ENCODE measurements around the gene MT2A. TPM values are rescaled to one million over a fixed set of nuclear protein-coding genes. Genes with fewer than 3 reads are reported as not detected.

Gene MT2A
- total RNA-seq, 1 donor, result 114 TPM

DNA sequence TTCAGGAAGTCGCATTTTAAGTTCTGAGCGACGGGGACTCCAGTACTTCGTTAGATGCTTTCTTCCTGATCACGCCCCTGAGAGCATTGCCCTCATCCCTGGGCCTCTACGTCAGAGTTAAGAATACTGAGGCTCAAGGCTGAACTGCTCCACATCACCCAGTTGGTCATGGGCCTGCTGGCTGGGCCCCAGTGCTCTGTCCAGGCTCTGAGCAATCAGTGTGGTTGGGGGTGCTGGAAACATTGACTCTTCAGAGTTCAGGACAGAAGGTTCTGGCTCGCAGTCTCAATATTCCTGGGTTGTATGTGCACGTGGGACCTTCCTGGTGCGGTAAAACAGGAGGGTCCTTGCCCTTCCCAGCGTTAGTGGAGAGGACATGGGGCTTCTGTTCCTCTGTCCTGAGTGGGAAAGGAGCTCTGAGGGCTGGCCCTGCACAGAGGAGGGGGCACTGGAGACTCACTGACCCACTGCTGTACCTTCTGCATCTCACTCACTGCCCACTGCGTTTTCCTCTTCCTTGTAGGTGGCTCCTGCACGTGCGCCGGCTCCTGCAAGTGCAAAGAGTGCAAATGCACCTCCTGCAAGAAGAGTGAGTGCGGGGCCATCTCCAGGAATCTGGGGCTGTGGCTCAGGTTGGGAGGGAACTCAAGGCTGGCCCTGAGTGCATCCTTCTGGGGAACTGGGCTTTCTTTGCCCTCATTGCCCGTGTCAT is 17.7 kb downstream of the MT2A start:
- DNase-seq (ENCODE audit: low read depth), result peak; percentile 90
- TF ChIP-seq, protein P1, sequence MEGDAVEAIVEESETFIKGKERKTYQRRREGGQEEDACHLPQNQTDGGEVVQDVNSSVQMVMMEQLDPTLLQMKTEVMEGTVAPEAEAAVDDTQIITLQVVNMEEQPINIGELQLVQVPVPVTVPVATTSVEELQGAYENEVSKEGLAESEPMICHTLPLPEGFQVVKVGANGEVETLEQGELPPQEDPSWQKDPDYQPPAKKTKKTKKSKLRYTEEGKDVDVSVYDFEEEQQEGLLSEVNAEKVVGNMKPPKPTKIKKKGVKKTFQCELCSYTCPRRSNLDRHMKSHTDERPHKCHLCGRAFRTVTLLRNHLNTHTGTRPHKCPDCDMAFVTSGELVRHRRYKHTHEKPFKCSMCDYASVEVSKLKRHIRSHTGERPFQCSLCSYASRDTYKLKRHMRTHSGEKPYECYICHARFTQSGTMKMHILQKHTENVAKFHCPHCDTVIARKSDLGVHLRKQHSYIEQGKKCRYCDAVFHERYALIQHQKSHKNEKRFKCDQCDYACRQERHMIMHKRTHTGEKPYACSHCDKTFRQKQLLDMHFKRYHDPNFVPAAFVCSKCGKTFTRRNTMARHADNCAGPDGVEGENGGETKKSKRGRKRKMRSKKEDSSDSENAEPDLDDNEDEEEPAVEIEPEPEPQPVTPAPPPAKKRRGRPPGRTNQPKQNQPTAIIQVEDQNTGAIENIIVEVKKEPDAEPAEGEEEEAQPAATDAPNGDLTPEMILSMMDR (IDR thresholded peaks at IDR 0.05; ENCODE audit: insufficient read depth, low read length), result no peak
- H3K4me3 ChIP-seq (ENCODE audit: low read depth, low read length), result peak overlapping the region; percentile 81

DNA sequence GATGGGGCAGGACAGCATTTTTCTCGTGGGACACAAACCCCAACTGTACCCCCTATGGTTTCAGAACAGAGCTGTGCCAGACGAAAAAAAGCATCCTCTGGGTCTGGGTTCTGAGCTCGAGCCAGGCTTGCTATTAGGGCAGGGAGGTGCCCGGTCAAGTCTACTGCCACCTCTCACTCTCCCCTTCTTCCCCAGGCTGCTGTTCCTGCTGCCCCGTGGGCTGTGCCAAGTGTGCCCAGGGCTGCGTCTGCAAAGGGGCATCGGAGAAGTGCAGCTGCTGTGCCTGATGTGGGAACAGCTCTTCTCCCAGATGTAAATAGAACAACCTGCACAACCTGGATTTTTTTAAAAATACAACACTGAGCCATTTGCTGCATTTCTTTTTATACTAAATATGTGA is 18.3 kb downstream of the MT2A start:
- DNase-seq (ENCODE audit: low read depth), result no peak
- TF ChIP-seq, protein P1 (IDR thresholded peaks at IDR 0.05; ENCODE audit: insufficient read depth, low read length), result no peak
- H3K4me3 ChIP-seq (ENCODE audit: low read depth, low read length), result peak overlapping the region; percentile 81

DNA sequence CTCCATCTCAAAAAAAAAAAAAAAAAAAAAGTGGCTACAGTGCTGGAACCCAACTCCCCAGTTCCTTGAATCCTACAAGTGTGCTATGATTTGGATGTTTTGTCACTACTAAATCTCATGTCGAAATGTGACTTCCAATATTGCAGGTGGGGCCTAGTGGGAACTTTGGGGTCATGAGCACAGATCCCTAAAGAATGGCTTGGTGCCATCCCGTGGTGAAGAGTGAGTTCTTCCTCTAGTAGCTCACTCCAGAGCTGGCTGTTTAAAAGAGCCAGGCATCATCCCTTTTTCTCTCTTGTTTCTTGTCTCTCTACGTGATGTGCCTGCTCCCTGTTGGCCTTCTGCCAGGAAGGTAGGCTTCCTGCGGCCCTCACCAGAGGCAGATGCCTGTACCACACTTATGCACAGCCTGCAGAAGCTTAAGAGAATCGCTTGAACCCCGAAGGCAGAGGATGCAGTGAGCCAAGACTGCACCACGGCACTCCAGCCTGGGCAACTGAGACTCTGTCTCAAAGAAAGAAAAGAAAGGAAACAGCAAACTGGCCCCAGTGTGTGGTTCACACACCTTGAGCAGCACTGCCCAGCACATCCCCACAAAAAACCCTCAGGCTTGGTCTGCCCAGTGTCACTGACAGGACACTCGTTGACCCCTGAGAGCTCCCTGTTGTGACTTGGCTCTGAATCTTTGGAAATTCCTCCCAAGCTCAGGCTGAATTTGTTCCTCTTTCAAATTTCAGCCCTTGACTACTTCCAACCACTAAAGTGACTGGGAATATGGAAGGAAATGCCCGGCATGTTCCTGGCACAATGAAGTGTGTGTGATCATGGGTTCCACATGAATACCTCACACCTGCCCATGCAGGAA is 20.3 kb downstream of the MT2A start:
- TF ChIP-seq, protein P1 (IDR thresholded peaks at IDR 0.05; ENCODE audit: insufficient read depth, low read length), result no peak
- no peak for DNase-seq (ENCODE audit: low read depth)
- no peak overlapping the region for H3K4me3 ChIP-seq (ENCODE audit: low read depth, low read length)

DNA sequence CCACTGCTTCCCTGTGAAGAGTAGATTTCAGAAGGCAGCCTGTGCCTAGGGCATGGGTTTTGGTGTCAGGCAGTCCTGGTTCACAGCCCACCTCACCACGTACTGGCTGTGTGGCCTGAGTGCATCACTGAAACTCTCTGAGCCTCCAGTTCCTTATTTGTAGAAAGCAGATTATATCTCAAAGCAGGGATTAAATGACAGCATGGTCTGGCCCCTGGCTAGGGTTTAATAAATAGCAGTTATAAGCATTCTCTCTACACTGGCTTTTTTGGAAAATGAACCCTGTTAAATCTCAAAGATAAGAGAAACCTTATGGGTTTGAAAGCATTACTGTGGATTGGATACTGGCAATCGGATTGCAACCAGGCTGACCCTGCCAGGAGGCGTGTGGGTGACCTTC is 21.1 kb downstream of the MT2A start:
- TF ChIP-seq, protein P1 (IDR thresholded peaks at IDR 0.05; ENCODE audit: insufficient read depth, low read length), result no peak
- no peak for DNase-seq (ENCODE audit: low read depth)
- no peak overlapping the region for H3K4me3 ChIP-seq (ENCODE audit: low read depth, low read length)

DNA sequence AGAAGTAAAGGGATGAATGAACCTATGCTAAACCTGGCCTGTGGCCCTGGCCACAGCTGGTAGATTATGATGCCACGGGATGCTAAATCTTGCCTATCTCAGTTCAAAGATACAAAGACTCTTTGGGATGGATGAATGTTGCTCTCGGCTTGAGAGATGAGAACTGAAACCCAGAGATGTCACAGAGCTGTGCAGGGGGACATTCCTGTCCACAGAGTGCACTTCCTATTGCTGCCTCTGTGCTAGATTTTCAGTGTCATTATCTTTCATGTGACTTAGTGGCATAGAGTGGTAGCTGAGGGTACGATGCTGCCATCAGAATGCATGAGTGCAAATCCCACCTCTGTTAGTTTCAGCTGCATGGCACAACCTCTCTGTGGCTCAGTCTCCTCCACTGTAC is 21.8 kb downstream of the MT2A start:
- TF ChIP-seq, protein P1 (IDR thresholded peaks at IDR 0.05; ENCODE audit: insufficient read depth, low read length), result no peak
- DNase-seq (ENCODE audit: low read depth), result no peak
- H3K4me3 ChIP-seq (ENCODE audit: low read depth, low read length), result no peak overlapping the region

DNA sequence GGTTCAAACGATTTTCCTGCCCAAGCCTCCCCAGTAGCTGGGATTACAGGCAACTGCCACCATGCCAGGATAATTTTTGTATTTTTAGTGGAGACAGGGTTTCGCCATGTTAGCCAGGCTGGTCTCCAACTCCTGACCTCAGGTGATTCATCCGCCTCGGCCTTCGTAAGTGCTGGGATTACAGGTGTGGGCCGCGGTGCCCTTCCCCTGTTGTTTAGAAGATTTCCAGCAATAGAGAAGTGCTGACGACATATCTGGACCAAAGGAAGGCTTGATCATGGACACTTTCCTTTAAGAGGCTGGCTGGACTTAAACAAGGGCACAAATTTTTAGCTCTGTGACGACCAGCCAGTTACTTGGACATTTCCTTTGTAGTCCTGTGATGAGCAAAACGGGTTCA is 22.8 kb downstream of the MT2A start:
- no peak overlapping the region for H3K4me3 ChIP-seq (ENCODE audit: low read depth, low read length)
- DNase-seq (ENCODE audit: low read depth), result no peak
- TF ChIP-seq, protein P1 (IDR thresholded peaks at IDR 0.05; ENCODE audit: insufficient read depth, low read length), result no peak

All from fibroblast of the aortic adventitia (primary cell).